CD14-positive monocyte (primary cell): ENCODE measurements around the gene LRP2BP. TPM values are rescaled to one million over a fixed set of nuclear protein-coding genes. Genes with fewer than 3 reads are reported as not detected.

Experiments
- DNase-seq, 3 donors: peaks; one replicate each; pipeline ENCODE4 v3.0.0-alpha.2; 2011 to 2022
- H2AFZ ChIP-seq: 2 replicates; pipeline ENCODE4 v1.6.0; 2012; ENCODE audit warnings: mild to moderate bottlenecking, low read depth, low read length, inconsistent platforms; ENCODE audit not compliant: insufficient read depth, poor library complexity, severe bottlenecking
- H3K27ac ChIP-seq, 2 donors: 1 replicate in 1 of 2; 2 replicates in 1 of 2; pipeline ENCODE4 v1.5.1; 2012 to 2013; ENCODE audit warnings: low read length in 2 of 2, control low read depth in 1 of 2, inconsistent platforms in 1 of 2, low read depth in 1 of 2, mild to moderate bottlenecking in 1 of 2
- H3K27me3 ChIP-seq, 2 donors: one replicate each; pipeline versions ENCODE4 v1.6.0 to v1.6.1; 2011 to 2013; ENCODE audit warnings: low read length in 2 of 2; ENCODE audit not compliant: control insufficient read depth in 2 of 2, insufficient read depth in 2 of 2
- H3K36me3 ChIP-seq, 2 donors: replicated peaks in 1 of 2; 1 replicate in 1 of 2; 2 replicates in 1 of 2; pipeline versions ENCODE4 v1.5.1 to v1.6.1; 2012 to 2013; ENCODE audit warnings: low read length in 2 of 2, control low read depth in 1 of 2, inconsistent platforms in 1 of 2, mild to moderate bottlenecking in 1 of 2; ENCODE audit not compliant: insufficient read depth in 2 of 2, control insufficient read depth in 1 of 2
- H3K4me1 ChIP-seq, 2 donors: 1 replicate in 1 of 2; 2 replicates in 1 of 2; pipeline versions ENCODE4 v1.5.1 to v1.6.1; 2012 to 2013; ENCODE audit warnings: low read length in 2 of 2, control low read depth in 1 of 2, inconsistent platforms in 1 of 2, mild to moderate bottlenecking in 1 of 2, moderate library complexity in 1 of 2; ENCODE audit not compliant: insufficient read depth in 2 of 2, control insufficient read depth in 1 of 2
- H3K4me2 ChIP-seq: replicated peaks from 2 replicates; pipeline ENCODE3; 2012; ENCODE audit warnings: low read length, moderate library complexity, mild to moderate bottlenecking; ENCODE audit not compliant: poor library complexity, severe bottlenecking; ENCODE audit errors: extremely low read depth
- H3K4me3 ChIP-seq, 3 experiments: fragments of 200-600 bp in 1 of 3; sonication (generic) in 1 of 3; replicated peaks in 1 of 3; 1 replicate in 2 of 3; 2 replicates in 1 of 3; pipeline ENCODE4 v1.5.1; 2011 to 2013; ENCODE audit warnings: low read length in 3 of 3, mild to moderate bottlenecking in 3 of 3, control low read depth in 2 of 3, low read depth in 2 of 3, inconsistent platforms in 1 of 3, moderate library complexity in 1 of 3
- H3K79me2 ChIP-seq: 2 replicates; pipeline ENCODE4 v1.6.0; 2012; ENCODE audit warnings: mild to moderate bottlenecking, control low read depth, inconsistent platforms, low read length, moderate library complexity; ENCODE audit not compliant: insufficient read depth
- H3K9ac ChIP-seq: 2 replicates; pipeline ENCODE4 v1.6.0; 2017; ENCODE audit warnings: low read length, mild to moderate bottlenecking; ENCODE audit not compliant: insufficient read depth, poor library complexity, severe bottlenecking
- H3K9me3 ChIP-seq, 2 donors: replicated peaks in 1 of 2; 1 replicate in 1 of 2; 2 replicates in 1 of 2; pipeline versions ENCODE4 v1.5.1 to v1.6.1; 2012 to 2013; ENCODE audit warnings: low read length in 2 of 2, control low read depth in 1 of 2; ENCODE audit not compliant: control insufficient read depth in 1 of 2, insufficient read depth in 1 of 2
- H4K20me1 ChIP-seq: 2 replicates; pipeline ENCODE4 v1.6.0; 2012; ENCODE audit warnings: mild to moderate bottlenecking, low read length, control low read depth, moderate library complexity; ENCODE audit not compliant: insufficient read depth
- H3K27ac Mint-ChIP-seq, 7 donors: one replicate each; pipeline ENCODE4 v1.8.0; 2020; ENCODE audit warnings: mild to moderate bottlenecking in 7 of 7, mixed read lengths in 7 of 7, moderate library complexity in 6 of 7, inconsistent platforms in 2 of 7
- H3K27me3 Mint-ChIP-seq, 3 donors: one replicate each; pipeline ENCODE4 v1.8.0; 2021 to 2022; ENCODE audit warnings: low read depth in 3 of 3, mild to moderate bottlenecking in 3 of 3, mixed read lengths in 3 of 3, moderate library complexity in 3 of 3, inconsistent platforms in 1 of 3
- H3K36me3 Mint-ChIP-seq, 2 donors: one replicate each; pipeline ENCODE4 v1.8.0; 2020; ENCODE audit warnings: mixed read lengths in 2 of 2, inconsistent platforms in 1 of 2, mild to moderate bottlenecking in 1 of 2
- H3K4me1 Mint-ChIP-seq: one replicate; pipeline ENCODE4 v1.8.0; 2020; ENCODE audit warnings: mild to moderate bottlenecking, mixed read lengths
- H3K4me3 Mint-ChIP-seq, 2 donors: one replicate each; pipeline ENCODE4 v1.8.0; 2020; ENCODE audit warnings: mild to moderate bottlenecking in 2 of 2, mixed read lengths in 2 of 2, moderate library complexity in 1 of 2
- H3K9me3 Mint-ChIP-seq, 7 donors: one replicate each; pipeline ENCODE4 v1.8.0; 2020 to 2022; ENCODE audit warnings: mixed read lengths in 7 of 7, mild to moderate bottlenecking in 6 of 7, moderate library complexity in 6 of 7, inconsistent platforms in 2 of 7
- CTCF ChIP-seq: fragments of 200-600 bp; IDR thresholded peaks from one replicate; pipeline ENCODE4 v1.8.0; 2022; ENCODE audit warnings: antibody characterized with exemption, mild to moderate bottlenecking
- WGBS: methylation state at CpG from one replicate; pipeline ENCODE4 v1.1.5; 2013; ENCODE audit warnings: missing lambda C conversion rate; ENCODE audit not compliant: insufficient coverage; 5-methylcytosine and 5-hydroxymethylcytosine counted together
- intact Hi-C, 2 donors: fragments of 100-400 bp; cut with micrococcal nuclease; formaldehyde crosslinking; loops; one replicate each; pipeline versions ENCODE4 v1.15.0 to v1.15.1; 2023
- polyA plus RNA-seq, 3 donors: library from polyadenylated mRNA; depleted of rRNA in 1 of 3; unstranded in 2 of 3; stranded (reverse) in 1 of 3; fragments of 300-500 nt in 2 of 3; fragments of >200 nt in 1 of 3; fragmentation: Illumina TruSeq in 2 of 3; gene quantifications; 1 replicate in 2 of 3; 2 replicates in 1 of 3; pipeline ENCODE4 v1.2.3, GENCODE V29; 2012 to 2021

Gene LRP2BP
- polyA plus RNA-seq, 3 donors = 0.04 to 0.10 (median 0.09) TPM

- no peaks in the 10 kb centered on the region for H3K4me1 ChIP-seq
- H4K20me1 ChIP-seq = no peaks in the 10 kb centered on the region
- Mint-ChIP-seq H3K27ac (no peak overlapping the region), H3K4me3 (no peak overlapping the region), H3K4me1 (no peaks in the 10 kb centered on the region), H3K9me3 (peaks cover 0 to 3% (median 0%) of the 10 kb centered on the region in 7 donors), H3K36me3 (no peaks in the 10 kb centered on the region), H3K27me3 (peaks cover 11 to 30% (median 20%) of the 10 kb centered on the region in 3 donors)
- H3K27me3 ChIP-seq = peaks cover 9 to 30% of the 10 kb centered on the region in 2 donors
- H3K9ac ChIP-seq = no peak overlapping the region
- H3K9me3 ChIP-seq = no peaks in the 10 kb centered on the region
- intact Hi-C loops = no loop called here
- H3K4me2 ChIP-seq = no peak overlapping the region
- TF ChIP-seq CTCF = no peak
- no peaks in the 10 kb centered on the region for H3K79me2 ChIP-seq
- H3K27ac ChIP-seq = no peak overlapping the region
- no peak for DNase-seq
- H3K36me3 ChIP-seq = no peaks in the 10 kb centered on the region
- no peak overlapping the region for H3K4me3 ChIP-seq
- no peak overlapping the region for H2AFZ ChIP-seq
Observed at GRCh38 chr4:185435466-185435865, 39.7 kb upstream of the LRP2BP start.

DNA sequence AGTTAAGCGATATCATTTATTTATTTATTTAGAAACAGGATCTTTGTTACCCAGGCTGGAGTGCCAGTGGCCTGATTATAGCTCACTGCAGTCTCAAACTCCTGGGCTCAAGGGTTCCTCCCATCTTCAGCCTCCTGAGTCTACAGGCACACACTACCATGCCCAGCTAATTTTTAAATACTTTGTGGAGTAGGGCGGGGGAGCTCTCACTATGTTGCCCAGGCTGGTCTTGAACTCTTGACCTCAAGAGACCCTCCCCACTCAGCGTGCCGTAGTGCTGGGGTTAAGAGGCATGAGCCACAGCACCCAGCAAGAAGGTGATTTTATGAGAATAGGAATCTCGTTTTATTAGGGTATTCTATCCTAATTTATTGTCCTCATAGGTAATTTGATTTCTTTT is 33.9 kb upstream of the LRP2BP start:
- Mint-ChIP-seq H3K4me3 (no peak overlapping the region), H3K9me3 (peaks cover 0 to 11% (median 0%) of the 10 kb centered on the region in 7 donors), H3K4me1 (peaks cover 10% of the 10 kb centered on the region), H3K27ac (no peak overlapping the region), H3K27me3 (peaks cover 12 to 46% (median 43%) of the 10 kb centered on the region in 3 donors), H3K36me3 (no peaks in the 10 kb centered on the region)
- no peaks in the 10 kb centered on the region for H3K36me3 ChIP-seq
- TF ChIP-seq CTCF = no peak
- H3K4me1 ChIP-seq = peaks cover 10 to 13% of the 10 kb centered on the region in 2 donors
- H3K27me3 ChIP-seq = peaks cover 0 to 11% of the 10 kb centered on the region in 2 donors
- H4K20me1 ChIP-seq = no peaks in the 10 kb centered on the region
- intact Hi-C loops = no loop called here
- no peak for DNase-seq
- H3K79me2 ChIP-seq = peaks cover 6% of the 10 kb centered on the region
- no peak overlapping the region for H3K9ac ChIP-seq
- WGBS = no CpG with 5 or more reads among the region's 5 CpGs
- H3K4me2 ChIP-seq = no peak overlapping the region
- no peak overlapping the region for H2AFZ ChIP-seq
- H3K27ac ChIP-seq = no peak overlapping the region
- no peaks in the 10 kb centered on the region for H3K9me3 ChIP-seq
- no peak overlapping the region for H3K4me3 ChIP-seq
